Esophagus squamous epithelium (tissue), 5 donors: ENCODE measurements around the gene SEC11C. TPM values are rescaled to one million over a fixed set of nuclear protein-coding genes. Genes with fewer than 3 reads are reported as not detected.
"Not testable (repeated sequence)": the region's sequence is repeated elsewhere in the genome, so short reads cannot be mapped to it uniquely, and the experiment has no call there.

Source experiments
- DNase-seq: peaks from one replicate; lab custom pipeline; 2025; lab: John Stamatoyannopoulos, UW
- H3K27ac ChIP-seq, 4 donors: fragments of 200-600 bp; sonication (generic); one replicate each; pipeline ENCODE4 v1.5.1; 2016 to 2019; ENCODE audit warnings: mild to moderate bottlenecking in 1 of 4
- H3K27me3 ChIP-seq, 4 donors: fragments of 200-600 bp; sonication (generic); 1 replicate in 3 of 4; 2 replicates in 1 of 4; pipeline versions ENCODE4 v1.5.1 to v1.6.0; 2017 to 2021; ENCODE audit warnings: antibody characterized with exemption in 1 of 4
- H3K36me3 ChIP-seq, 3 donors: fragments of 200-600 bp; sonication (generic); one replicate each; pipeline ENCODE4 v1.5.1; 2016 to 2019
- H3K4me1 ChIP-seq, 3 donors: fragments of 200-600 bp; sonication (generic); one replicate each; pipeline ENCODE4 v1.5.1; 2017 to 2019
- H3K4me3 ChIP-seq, 4 donors: fragments of 200-600 bp; sonication (generic); 1 replicate in 3 of 4; 2 replicates in 1 of 4; pipeline ENCODE4 v1.5.1; 2016 to 2019; ENCODE audit warnings: mild to moderate bottlenecking in 2 of 4, moderate library complexity in 1 of 4
- H3K9me3 ChIP-seq, 3 donors: fragments of 200-600 bp; sonication (generic); one replicate each; pipeline ENCODE4 v1.5.1; 2016 to 2019
- CTCF ChIP-seq, 6 experiments: fragments of 450-650 bp in 4 of 6; fragments of 200-600 bp in 2 of 6; sonication (generic) in 2 of 6; IDR thresholded peaks; one replicate each; pipeline ENCODE4 v1.5.1; 2016 to 2019; ENCODE audit warnings: antibody characterized with exemption in 6 of 6, mild to moderate bottlenecking in 4 of 6, moderate library complexity in 4 of 6
- POLR2A ChIP-seq, 4 donors: fragments of 450-650 bp; IDR thresholded peaks; one replicate each; pipeline ENCODE4 v1.6.1; 2017; ENCODE audit warnings: antibody characterized with exemption in 4 of 4, mild to moderate bottlenecking in 4 of 4, moderate library complexity in 3 of 4
- WGBS, 2 donors: methylation state at CpG; one replicate each; pipeline ENCODE4 v1.1.5; 2018; 5-methylcytosine and 5-hydroxymethylcytosine counted together
- intact Hi-C: fragments of 100-400 bp; cut with DNase I; formaldehyde crosslinking; loops from one replicate; pipeline ENCODE4 v1.15.0; 2022
- total RNA-seq, 4 donors: library from RNA; depleted of rRNA; stranded (reverse); fragments of >200 nt; gene quantifications; one replicate each; pipeline ENCODE4 v1.1.0, GENCODE V29; 2016
- donor health status: DM: yes; HTN: yes; CAD: no.

SEC11C gene
- total RNA-seq, 4 donors from 2014 or later = 29.6 to 61.8 (median 31.7) TPM

- intact Hi-C loops = no loop called here
- DNase-seq = no peak
- Histone ChIP-seq H3K9me3 (no peaks in the 10 kb centered on the region), H3K27ac (peak overlapping the region; percentile 83 to 92 (median 86)), H3K27me3 (peaks cover 0 to 3% (median 0%) of the 10 kb centered on the region in 4 donors), H3K4me1 (peaks cover 10 to 25% (median 14%) of the 10 kb centered on the region in 3 donors), H3K4me3 (peak overlapping the region; percentile 83 to 94 (median 90)), H3K36me3 (no peaks in the 10 kb centered on the region)
- WGBS, 2 donors = 5 to 19% methylated on average over 3 to 16 of the region's 16 CpGs
- TF ChIP-seq CTCF (IDR thresholded peaks at IDR 0.05) (no peak), POLR2A (IDR thresholded peaks at IDR 0.05) (no peak)
These were observed 710 bp downstream of the SEC11C start for GRCh38 chr18:59140302-59140885.

GRCh38 chr18:59141294-59142068 is 1.8 kb downstream of the SEC11C start:
- Histone ChIP-seq H3K27ac (no peak overlapping the region), H3K9me3 (no peaks in the 10 kb centered on the region), H3K36me3 (no peaks in the 10 kb centered on the region), H3K4me3 (no peak overlapping the region), H3K27me3 (no peaks in the 10 kb centered on the region), H3K4me1 (peaks cover 10 to 25% (median 14%) of the 10 kb centered on the region in 3 donors)
- TF ChIP-seq CTCF (IDR thresholded peaks at IDR 0.05) (no peak), POLR2A (IDR thresholded peaks at IDR 0.05) (no peak)
- no peak for DNase-seq
- intact Hi-C loops = no loop called here
- 63 to 70% methylated on average over 1 of the region's 1 CpG for WGBS, 2 donors

GRCh38 chr18:59142274-59142673 is 2.6 kb downstream of the SEC11C start:
- intact Hi-C loops = no loop called here
- no peak for DNase-seq
- Histone ChIP-seq H3K4me3 (no peak overlapping the region), H3K9me3 (no peaks in the 10 kb centered on the region), H3K36me3 (no peaks in the 10 kb centered on the region), H3K27ac (no peak overlapping the region), H3K4me1 (peaks cover 10 to 25% (median 14%) of the 10 kb centered on the region in 3 donors), H3K27me3 (no peaks in the 10 kb centered on the region)
- TF ChIP-seq POLR2A (IDR thresholded peaks at IDR 0.05) (no peak), CTCF (IDR thresholded peaks at IDR 0.05) (no peak)
- 56 to 65% methylated on average over 6 of the region's 6 CpGs for WGBS, 2 donors

- H3K27me3 ChIP-seq, H3K9me3 ChIP-seq, DNase-seq, H3K4me3 ChIP-seq, intact Hi-C loops, H3K36me3 ChIP-seq, H3K27ac ChIP-seq: not testable (repeated sequence)
- WGBS, 2 donors = 66 to 86% methylated on average over 10 to 11 of the region's 11 CpGs
- peaks cover 10 to 27% (median 14%) of the 10 kb centered on the region in 3 donors for H3K4me1 ChIP-seq
These were observed 3.2 kb downstream of the SEC11C start for GRCh38 chr18:59142800-59143416.

- Histone ChIP-seq H3K4me1 (peaks cover 10 to 32% (median 14%) of the 10 kb centered on the region in 3 donors), H3K4me3 (no peak overlapping the region), H3K36me3 (no peaks in the 10 kb centered on the region), H3K27me3 (no peaks in the 10 kb centered on the region), H3K27ac (no peak overlapping the region), H3K9me3 (no peaks in the 10 kb centered on the region)
- 29 to 35% methylated on average over 3 of the region's 3 CpGs for WGBS, 2 donors
- DNase-seq = no peak
- intact Hi-C loops = no loop called here
- TF ChIP-seq POLR2A (IDR thresholded peaks at IDR 0.05) = no peak
- no peak for TF ChIP-seq CTCF (IDR thresholded peaks at IDR 0.05)
These were observed 3.8 kb downstream of the SEC11C start for GRCh38 chr18:59143441-59143840.
